Muscle layer of colon (tissue), 2 donors: ENCODE data around the gene HOXB1.

Experiments
- H3K27ac ChIP-seq: one replicate; pipeline ENCODE4 v1.7.0; 2013; ENCODE audit warnings: low read depth, mild to moderate bottlenecking, low read length, moderate library complexity
- H3K27me3 ChIP-seq, 2 donors: one replicate each; pipeline ENCODE4 v1.7.0; 2013; ENCODE audit warnings: low read length in 2 of 2, mild to moderate bottlenecking in 2 of 2; ENCODE audit not compliant: insufficient read depth in 2 of 2, control insufficient read depth in 1 of 2
- H3K36me3 ChIP-seq: one replicate; pipeline ENCODE4 v1.7.0; 2013; ENCODE audit warnings: mild to moderate bottlenecking, low read length; ENCODE audit not compliant: insufficient read depth
- H3K4me1 ChIP-seq: one replicate; pipeline ENCODE4 v1.7.0; 2013; ENCODE audit warnings: mild to moderate bottlenecking, low read length; ENCODE audit not compliant: insufficient read depth
- H3K4me3 ChIP-seq, 2 donors: one replicate each; pipeline ENCODE4 v1.7.0; 2013; ENCODE audit warnings: low read length in 2 of 2, low read depth in 1 of 2, mild to moderate bottlenecking in 1 of 2, moderate library complexity in 1 of 2
- H3K9ac ChIP-seq: one replicate; pipeline ENCODE4 v1.7.0; 2013; ENCODE audit warnings: low read length
- H3K9me3 ChIP-seq: one replicate; pipeline ENCODE4 v1.7.0; 2013; ENCODE audit warnings: mild to moderate bottlenecking, low read length
- donor health status: abdominal sarcoma.
- donor health status: Adenocarcinoma of cecum.

The HOXB1 gene

DNA sequence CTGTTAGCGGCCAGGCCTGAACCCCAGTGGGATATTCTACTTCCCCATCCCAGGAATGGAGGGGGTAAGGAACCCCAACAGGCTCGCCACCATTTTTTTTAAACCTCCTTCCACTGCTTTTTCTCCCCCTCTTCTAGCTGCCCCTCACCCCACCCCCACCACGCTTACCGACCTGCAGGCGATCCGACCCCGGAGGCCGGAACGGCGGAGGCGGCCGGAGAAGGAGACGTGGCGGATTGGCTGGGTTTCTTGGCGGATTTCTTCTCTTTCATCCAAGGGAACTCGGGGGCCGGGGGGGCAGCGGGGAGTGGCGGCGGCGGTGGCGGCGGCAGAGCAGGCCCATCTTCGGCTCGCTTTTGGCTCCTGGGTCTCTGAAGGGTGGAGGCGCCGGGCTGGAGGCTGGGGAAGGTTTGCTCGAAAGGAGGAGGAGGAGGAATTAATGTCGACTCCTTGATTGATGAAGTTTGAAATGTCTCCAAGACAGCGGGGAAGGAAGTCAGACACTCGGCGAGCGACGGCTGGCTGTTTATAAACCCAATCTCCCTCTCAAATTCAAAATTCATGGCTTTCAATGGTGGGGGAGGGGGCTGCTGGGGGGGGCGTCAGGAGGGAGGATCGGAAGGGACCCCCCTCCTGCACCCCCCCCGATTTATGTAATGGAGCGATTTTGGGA is 13.7 kb upstream of the HOXB1 start:
- peaks cover 56% of the 10 kb centered on the region for H3K4me1 ChIP-seq
- H3K4me3 ChIP-seq, result peak overlapping the region; percentile 78 to 96
- H3K36me3 ChIP-seq, result peaks cover 4% of the 10 kb centered on the region
- no peaks in the 10 kb centered on the region for H3K27me3 ChIP-seq
- peak overlapping the region; percentile 99 for H3K27ac ChIP-seq
- no peaks in the 10 kb centered on the region for H3K9me3 ChIP-seq
- peak overlapping the region; percentile 99 for H3K9ac ChIP-seq

DNA sequence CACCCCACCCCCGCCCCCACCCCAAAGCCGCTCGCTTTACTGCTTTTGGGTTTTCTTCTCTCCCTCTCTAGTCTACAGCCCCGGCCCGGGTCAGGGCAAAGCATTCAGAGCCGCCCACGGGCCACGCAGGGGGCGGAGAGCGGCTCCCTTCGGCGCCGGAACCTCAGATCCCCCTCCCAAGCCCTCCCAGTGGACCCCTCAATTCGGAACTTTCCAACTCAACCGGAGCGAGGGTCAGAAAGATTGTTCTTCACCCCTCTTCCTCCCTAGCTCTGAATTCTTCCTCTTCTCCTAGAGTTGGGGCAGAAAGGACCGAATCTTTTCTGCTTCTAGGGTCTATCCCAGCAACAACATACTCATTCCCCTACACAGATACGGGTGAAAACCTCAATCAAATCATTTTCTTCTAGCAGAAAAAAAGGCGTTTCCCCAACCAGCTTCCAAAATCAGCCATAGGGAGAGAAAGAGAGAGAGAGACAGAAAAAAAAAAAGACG is 13.1 kb upstream of the HOXB1 start:
- Histone ChIP-seq H3K9me3 (no peaks in the 10 kb centered on the region), H3K9ac (peak overlapping the region; percentile 99), H3K36me3 (peaks cover 4% of the 10 kb centered on the region), H3K27me3 (no peaks in the 10 kb centered on the region), H3K4me3 (peak overlapping the region; percentile 78 to 96), H3K27ac (peak overlapping the region; percentile 99), H3K4me1 (peaks cover 50% of the 10 kb centered on the region)

DNA sequence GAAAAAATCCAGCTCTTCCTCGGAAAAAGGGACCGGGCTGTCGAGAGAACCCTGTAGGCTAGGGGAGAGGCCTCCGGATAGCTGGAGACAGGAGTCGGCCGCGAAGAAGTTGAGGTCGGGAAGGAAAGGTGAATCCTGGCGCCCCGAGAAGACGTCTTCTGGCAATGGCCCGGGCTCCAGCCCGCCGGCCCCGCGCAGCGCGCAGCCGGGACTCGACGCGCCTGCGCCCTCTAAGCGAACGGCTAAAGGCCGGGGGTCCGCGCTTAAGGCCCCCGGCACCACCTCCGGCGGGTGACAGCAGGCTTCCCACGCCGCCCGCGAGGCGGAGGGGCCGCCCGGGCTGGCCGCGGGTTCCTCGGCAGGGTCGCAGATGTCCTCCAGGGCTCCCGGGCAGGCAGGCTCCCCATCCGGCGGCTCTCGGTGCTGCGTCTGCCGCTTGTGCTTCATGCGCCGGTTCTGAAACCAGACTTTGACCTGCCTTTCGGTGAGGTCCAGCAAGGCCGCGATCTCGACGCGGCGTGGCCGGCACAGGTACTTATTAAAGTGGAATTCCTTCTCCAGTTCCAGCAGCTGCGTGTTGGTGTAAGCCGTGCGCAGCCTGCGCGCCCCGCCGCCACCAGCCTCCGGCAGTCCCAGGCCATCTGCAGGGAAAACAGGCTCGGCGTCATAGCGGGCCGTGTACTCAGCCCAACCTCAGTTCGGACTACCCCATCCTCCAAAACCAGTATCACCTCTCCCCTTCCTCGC is 12.5 kb upstream of the HOXB1 start:
- H3K27me3 ChIP-seq, result no peaks in the 10 kb centered on the region
- peak overlapping the region; percentile 99 for H3K27ac ChIP-seq
- H3K9ac ChIP-seq, result peak overlapping the region; percentile 99
- peaks cover 44% of the 10 kb centered on the region for H3K4me1 ChIP-seq
- H3K9me3 ChIP-seq, result no peaks in the 10 kb centered on the region
- H3K36me3 ChIP-seq, result peaks cover 4% of the 10 kb centered on the region
- H3K4me3 ChIP-seq, result peak overlapping the region; percentile 78 to 96

DNA sequence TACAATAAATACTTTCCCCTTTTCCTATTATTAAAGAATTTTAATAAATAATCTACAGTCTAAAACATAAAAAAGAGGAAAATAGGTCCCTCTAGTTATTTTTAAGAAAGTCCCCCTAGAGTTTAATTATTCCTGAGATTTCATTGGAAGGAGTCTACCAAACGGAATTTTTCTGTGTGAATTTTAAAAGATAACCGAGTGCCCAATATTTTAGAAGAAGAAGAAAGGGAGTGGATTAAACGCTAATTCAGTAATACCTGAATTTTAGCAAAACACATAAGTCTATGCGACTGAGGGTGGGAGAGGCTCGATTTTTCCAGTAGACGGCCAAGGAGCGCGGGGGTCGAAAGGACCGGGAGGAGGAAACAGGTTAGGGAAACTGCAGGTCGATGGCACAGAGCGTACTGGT is 11.9 kb upstream of the HOXB1 start:
- peaks cover 4% of the 10 kb centered on the region for H3K36me3 ChIP-seq
- H3K4me3 ChIP-seq, result peak overlapping the region; percentile 78 to 96
- no peaks in the 10 kb centered on the region for H3K27me3 ChIP-seq
- H3K27ac ChIP-seq, result peak overlapping the region; percentile 99
- peak overlapping the region; percentile 99 for H3K9ac ChIP-seq
- H3K9me3 ChIP-seq, result no peaks in the 10 kb centered on the region
- peaks cover 38% of the 10 kb centered on the region for H3K4me1 ChIP-seq

DNA sequence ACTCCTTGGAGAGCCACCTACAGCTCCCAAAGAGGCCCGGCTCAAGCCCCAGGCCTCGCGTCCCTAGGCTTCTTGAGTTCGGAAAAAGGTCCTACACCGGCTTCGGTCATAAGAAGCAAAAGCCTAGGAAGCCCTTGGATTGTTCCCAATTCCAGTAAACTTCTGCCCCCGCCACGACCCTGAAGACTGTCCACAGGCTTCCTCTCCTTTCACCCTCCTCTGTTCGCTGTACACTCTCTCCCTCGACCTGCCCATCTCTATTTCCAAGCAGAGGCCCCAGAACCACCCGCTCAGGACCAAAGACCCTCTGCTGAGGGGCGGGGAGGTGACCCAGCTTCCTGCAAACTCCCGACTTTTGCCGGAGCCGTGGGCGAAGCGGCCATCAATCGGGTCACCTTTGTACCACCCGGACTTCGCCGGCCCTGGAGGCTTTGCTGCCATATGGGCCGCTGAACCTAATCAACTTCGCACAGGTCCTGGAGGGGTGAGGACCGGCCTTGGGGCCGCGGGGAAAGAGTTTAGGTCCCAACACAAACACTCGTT is 11.4 kb upstream of the HOXB1 start:
- no peaks in the 10 kb centered on the region for H3K27me3 ChIP-seq

DNA sequence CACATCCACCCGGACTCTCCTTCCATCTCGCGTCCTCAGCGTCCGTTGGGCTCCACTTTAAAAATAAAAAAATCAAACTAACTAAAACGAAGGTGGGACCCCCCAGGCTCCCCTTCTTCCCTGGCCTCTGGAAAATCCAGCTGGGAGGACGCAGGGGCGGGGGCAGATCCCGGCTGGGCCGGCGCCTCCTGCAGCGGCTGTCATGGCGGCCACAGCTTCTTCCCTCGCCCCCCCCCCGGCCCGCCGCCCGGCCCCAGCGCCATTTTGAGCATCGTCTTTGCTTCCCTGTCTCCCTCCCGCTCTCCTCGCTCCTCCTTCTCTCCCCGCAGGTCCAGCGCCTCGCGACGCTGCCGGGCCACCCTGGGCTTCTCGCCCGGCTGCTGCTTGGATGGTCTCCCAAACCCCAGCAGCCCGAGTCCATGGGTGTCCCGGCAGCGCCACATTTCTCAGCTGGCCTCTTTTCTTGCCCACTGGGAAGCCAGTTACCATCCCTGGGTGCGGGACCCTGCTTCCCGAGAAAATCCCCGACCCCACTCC is 10.8 kb upstream of the HOXB1 start:
- Histone ChIP-seq H3K4me1 (peaks cover 28% of the 10 kb centered on the region), H3K9me3 (no peaks in the 10 kb centered on the region), H3K27me3 (no peaks in the 10 kb centered on the region), H3K27ac (peak overlapping the region; percentile 99), H3K9ac (peak overlapping the region; percentile 99), H3K36me3 (peaks cover 4% of the 10 kb centered on the region), H3K4me3 (peak overlapping the region; percentile 78 to 96)

More for the DNA sequence above, 11.4 kb upstream of the HOXB1 start:
- Histone ChIP-seq H3K4me3 (peak overlapping the region; percentile 78 to 96), H3K36me3 (peaks cover 4% of the 10 kb centered on the region), H3K4me1 (peaks cover 33% of the 10 kb centered on the region), H3K9me3 (no peaks in the 10 kb centered on the region), H3K9ac (peak overlapping the region; percentile 99), H3K27ac (peak overlapping the region; percentile 99)

DNA sequence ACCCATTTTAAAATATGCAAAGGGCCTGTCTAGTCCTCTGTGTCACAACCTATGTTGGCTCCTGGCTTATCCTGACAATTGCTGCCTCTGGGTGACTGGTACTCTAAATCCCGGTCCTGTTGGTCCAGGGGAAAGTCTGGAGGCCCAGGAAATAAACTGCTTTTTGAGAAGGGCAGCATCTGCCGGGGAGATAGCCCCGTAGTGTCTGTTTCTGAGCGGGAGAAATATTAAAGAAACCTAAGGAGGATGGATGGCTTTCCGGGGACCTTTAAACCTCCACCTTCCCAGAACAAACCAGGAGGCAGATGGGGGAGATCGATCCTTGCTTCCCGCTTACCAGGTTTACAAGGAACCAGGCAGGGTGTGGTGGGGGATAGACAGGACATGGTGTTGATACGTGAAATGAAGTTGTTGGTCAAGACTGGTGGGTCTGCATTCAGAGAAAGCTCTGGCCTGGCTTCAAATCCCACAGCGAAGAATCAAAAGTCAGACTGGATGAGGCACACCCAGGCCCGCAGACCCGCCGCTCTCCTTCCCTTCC is 10.3 kb upstream of the HOXB1 start:
- Histone ChIP-seq H3K4me3 (peak overlapping the region; percentile 78 to 96), H3K9ac (peak overlapping the region; percentile 74), H3K4me1 (peaks cover 23% of the 10 kb centered on the region), H3K36me3 (peaks cover 4% of the 10 kb centered on the region), H3K9me3 (no peaks in the 10 kb centered on the region), H3K27ac (peak overlapping the region; percentile 99), H3K27me3 (no peaks in the 10 kb centered on the region)

DNA sequence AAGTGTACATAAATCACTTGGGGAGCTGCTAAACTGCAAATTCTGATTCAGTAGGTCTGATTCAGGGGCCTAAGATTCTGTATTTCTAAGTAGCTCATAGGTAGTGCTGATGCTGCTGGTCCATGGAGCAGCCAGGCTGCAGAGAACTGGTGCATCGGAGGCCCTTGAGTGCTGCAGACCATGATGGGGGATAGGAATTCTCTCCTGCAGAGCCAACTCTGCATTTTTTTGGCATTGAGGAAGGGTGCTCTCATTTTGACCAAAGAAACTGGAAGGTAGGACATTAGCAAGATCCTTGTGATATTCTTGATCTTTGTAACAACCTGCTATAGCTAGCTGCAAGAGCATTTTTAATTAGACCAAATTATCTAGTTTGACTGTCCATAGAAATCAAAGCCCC is 9.4 kb upstream of the HOXB1 start:
- Histone ChIP-seq H3K4me1 (peaks cover 14% of the 10 kb centered on the region), H3K9ac (no peak overlapping the region), H3K9me3 (no peaks in the 10 kb centered on the region), H3K27me3 (no peaks in the 10 kb centered on the region), H3K36me3 (peaks cover 4% of the 10 kb centered on the region), H3K27ac (peak overlapping the region; percentile 99), H3K4me3 (no peak overlapping the region)

DNA sequence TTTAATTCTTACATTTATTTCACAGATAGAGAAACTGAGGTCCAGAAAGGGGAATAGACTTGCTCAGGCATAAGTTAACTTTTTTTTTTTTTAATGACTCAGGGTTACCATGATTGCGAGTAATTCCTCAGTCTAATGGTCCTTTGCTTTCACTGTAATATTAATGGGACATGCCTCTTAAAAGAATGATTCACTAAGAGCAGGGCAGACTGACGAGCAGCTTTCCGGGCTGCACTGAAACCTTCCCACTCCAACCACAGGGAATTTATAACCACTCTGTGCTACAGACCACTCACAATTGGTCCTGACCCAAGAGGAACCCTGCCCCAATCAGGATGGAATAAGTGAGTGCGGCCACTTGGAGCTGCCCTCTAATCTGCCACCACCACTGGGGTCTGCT is 8.4 kb upstream of the HOXB1 start:
- H3K36me3 ChIP-seq, result peaks cover 4% of the 10 kb centered on the region

DNA sequence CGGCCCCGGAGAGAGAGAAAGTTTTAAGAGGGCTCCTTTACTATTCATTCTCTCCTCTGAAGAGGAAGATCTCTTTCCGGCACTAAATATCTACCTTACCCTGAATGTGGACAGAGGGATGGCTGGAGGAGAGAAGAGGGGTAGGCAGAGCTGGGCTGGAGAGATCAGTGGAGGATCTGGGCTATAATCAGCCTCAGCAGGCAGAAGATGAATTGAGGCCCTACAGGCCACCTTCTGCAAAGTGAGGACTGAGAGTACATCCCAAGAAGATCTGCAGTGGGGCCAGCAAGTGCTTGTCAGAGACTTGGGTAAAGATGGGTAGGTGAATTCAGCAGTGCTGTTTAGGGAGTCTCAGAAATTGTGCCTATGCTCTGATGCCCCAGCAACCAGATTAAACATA is 6.5 kb upstream of the HOXB1 start:
- Histone ChIP-seq H3K9ac (no peak overlapping the region), H3K27me3 (no peaks in the 10 kb centered on the region), H3K36me3 (peaks cover 4% of the 10 kb centered on the region), H3K27ac (no peak overlapping the region), H3K4me3 (no peak overlapping the region), H3K4me1 (peaks cover 9% of the 10 kb centered on the region), H3K9me3 (no peaks in the 10 kb centered on the region)

More for the DNA sequence above, 8.4 kb upstream of the HOXB1 start:
- Histone ChIP-seq H3K4me3 (no peak overlapping the region), H3K4me1 (peaks cover 9% of the 10 kb centered on the region), H3K27ac (no peak overlapping the region), H3K9ac (no peak overlapping the region), H3K9me3 (no peaks in the 10 kb centered on the region), H3K27me3 (no peaks in the 10 kb centered on the region)
